HUDEP-2 (cell line): Measurements from ENCODE around the gene RERGL.
"Not testable (repeated sequence)": the region's sequence is repeated elsewhere in the genome, so short reads cannot be mapped to it uniquely, and the experiment has no call there.

Experiments used
- DNase-seq, 76 experiments: peaks; one replicate each; lab custom pipeline; 2025; ENCODE audit not compliant: unreplicated experiment in 76 of 76; lab: John Stamatoyannopoulos, UW

The RERGL gene, protein sequence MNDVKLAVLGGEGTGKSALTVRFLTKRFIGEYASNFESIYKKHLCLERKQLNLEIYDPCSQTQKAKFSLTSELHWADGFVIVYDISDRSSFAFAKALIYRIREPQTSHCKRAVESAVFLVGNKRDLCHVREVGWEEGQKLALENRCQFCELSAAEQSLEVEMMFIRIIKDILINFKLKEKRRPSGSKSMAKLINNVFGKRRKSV

DNA sequence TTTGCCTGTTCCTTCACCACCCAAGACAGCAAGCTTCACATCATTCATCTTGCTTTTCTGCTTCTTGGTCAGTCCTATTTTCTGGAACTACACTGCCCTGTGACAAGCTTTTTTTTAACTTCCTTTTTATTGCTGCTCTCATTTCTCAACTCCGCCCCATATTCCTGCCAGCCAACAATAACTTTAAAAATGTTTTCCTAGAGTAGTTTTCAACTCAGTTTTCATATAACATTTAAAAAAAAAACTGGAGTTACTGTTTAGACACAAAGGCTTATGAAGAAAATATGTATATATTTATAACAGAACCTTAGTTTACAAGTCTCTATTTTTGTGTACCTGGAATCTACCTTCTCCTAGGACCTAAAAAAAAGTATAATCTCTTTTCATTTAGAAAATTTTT is at the start of gene RERGL:
Gene RERGL, minus strand, starts transcription at position 101 of the 400 bp plus-strand sequence. Its CDS starts 53 bp downstream, at position 48.
- DNase-seq: no peak

DNA sequence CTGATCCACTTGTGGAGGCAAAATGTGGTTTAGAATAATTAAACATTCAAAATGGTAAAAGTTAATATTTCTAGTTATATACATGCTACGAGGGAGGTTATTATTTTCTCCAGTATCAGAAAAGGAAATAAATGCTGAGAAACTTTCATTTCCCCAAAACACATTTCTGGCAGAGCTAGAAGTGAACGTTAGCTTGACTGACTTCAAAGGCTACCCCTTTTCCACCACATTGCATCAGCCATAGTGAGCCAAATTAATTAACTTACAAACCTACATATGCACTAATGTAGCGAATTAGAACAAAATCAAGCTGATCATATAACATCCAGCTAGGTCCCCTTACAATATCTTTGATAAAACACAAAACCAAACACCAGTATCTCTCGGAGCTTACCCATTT is 49.3 kb upstream of the RERGL start:
- no peak for DNase-seq

DNA sequence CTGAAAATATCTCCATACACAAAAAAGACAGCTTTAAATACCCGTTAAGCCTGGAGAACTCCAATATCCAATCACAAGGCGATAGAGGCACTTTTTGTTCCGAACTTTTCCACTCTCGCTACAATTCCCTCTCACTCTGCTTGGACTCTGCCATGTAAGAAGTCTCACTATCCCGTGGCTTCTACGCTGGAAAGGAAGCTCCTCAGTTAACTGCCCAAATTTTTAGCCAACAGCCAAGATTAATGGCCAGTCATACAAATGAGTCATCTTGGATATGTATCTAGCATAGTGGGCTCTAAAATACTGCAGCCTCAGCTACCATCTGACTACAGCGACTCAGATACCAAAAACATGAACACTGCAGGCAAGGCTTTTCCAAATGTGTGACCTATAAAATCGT is 45.5 kb upstream of the RERGL start:
- DNase-seq: no peak

DNA sequence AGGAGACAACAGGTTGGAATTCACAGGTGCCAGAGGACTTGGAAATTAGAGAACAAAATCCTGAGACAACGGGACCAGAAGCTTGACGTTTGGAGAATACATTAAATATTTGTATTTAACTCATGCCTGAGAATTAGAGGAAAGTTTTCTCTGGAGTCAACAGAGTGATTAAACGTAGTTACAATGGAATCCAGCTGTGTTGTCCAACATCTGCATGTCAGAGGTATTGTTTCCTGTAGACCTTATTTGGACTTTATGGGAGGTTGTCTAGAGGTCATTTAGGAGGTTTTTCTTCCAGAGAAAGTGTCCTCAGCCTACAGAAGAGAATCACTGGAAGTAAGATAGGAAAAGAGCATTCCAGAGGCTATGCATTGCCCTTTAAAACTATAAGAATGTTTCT is 45.1 kb upstream of the RERGL start:
- no peak for DNase-seq

DNA sequence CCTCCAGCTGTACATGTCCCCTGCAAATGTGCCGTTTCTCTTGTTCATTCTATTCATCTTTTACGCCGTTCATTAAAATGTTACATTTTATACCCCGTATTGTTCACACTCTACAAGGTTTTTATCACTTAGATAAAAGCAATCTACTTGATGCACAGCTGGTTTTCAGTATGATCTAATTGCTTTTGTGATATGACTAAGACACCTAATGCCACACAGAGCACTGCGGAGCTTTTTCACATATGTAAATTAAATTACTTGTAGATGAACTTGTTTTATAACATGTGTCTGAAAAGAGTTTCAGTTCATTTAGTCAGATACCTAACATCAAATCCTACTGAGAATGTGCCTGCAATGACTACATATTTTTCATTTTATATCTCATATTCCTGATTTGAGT is 40.9 kb upstream of the RERGL start:
- no peak for DNase-seq

DNA sequence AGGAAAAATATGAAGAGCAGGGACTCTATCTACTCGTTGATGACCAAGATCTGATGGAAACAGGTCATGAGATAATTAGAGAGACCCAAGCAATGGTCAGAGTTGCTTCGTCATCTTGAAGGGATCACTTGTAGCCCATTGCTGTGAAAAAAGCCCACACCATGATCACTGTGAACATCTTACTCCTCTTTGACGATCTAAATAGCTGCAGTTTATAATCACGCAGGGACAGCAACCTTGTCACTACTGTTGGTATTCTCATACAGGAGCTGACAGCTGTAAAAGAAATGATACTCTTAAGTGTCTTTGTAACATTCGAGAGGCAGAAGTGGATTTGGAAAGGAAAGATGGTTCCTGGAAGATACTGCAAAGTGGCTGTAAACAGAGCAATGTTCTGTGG is 33.7 kb upstream of the RERGL start:
- DNase-seq: no peak

DNA sequence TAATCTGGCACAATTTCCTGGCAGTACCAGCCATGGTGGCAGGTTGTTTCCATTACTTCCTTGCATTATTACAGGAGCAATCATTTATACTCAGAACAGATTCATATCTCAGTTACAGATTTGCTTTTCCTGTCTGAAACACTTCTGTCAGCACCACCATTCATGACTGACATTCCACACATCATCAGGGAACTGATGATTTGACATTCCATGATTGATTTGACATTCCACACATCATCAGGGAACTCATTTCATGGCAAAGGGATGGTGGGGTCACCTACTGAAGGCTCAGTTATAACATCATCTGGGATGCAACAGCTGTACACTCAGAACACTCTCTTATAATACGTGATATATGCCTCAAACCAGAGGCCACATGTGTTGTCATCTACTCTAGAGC is 30.9 kb upstream of the RERGL start:
- no peak for DNase-seq

DNA sequence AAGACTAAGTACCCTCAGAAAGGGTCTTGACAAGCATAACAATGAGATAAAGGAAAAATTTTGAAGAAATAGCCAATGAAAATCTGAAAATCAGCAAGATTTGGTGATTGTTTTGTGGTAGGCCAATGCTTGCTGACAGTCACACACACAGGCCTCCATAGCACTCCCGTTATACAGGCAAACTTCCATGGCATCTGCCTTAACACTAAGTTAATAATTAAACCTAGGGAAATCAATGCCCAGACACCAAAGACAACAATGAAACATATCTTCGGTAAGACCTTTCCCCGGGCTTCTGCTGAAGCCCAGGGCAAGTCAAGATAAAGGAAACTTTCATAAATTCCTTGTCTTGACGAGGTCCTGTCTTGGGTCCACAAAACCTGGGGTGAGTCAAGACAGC is 18.6 kb upstream of the RERGL start:
- no peak for DNase-seq

DNA sequence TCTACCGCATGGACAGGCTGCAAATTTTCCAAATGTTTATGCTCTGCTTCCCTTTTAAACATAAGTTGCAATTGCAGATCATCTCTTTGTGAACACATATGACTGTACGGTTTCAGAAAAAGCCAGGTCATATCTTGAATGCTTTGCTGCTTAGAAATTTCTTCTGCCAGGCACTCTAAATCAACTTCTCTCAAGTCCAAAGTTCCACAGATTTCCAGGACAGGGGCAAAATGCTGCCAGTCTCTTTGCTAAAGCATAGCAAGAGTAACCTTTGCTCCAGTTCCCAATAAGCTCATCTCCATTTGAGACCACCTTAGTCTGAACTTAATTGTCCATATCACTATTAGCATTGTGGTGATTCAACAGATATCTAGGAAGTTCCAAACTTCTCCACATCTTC is 13.6 kb upstream of the RERGL start:
- no peak for DNase-seq

DNA sequence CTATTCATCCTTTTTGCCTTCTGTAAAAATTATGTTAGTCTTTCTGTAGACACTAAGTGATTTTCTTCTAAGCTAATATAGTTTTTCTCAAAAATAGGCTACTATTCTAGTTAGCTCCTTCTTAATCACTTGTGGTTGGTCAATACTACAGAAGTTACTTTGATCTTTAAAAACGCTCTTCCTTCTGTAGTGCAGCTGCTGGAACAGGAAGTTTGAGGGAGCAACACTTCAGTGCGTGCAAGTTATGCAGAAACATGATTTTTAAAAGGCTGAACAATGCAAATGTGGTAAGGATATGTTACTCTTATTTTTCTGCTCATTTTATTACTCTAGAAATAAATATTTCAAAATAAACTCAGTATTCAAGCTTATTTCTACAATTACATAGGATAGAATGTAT is 11.1 kb upstream of the RERGL start:
- DNase-seq: no peak

DNA sequence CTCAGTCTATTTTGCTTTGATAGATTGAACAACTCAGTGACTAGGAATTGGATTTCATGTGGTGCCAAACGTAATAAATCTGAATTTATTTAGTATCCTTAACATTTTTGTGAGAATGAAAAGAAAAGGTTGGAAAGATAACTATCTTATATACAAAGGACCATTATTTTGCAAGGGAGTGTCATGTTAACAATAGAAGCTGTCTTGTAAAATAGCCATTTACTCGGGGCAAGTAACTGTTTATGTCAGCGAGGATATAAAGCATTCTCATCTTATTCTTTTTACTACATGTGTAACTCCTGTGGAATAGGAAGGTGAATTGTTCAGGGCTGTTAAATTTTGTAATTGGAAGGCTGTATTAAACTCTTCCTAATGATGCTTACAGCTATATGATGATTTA is 5.9 kb downstream of the RERGL start:
- DNase-seq: no peak

DNA sequence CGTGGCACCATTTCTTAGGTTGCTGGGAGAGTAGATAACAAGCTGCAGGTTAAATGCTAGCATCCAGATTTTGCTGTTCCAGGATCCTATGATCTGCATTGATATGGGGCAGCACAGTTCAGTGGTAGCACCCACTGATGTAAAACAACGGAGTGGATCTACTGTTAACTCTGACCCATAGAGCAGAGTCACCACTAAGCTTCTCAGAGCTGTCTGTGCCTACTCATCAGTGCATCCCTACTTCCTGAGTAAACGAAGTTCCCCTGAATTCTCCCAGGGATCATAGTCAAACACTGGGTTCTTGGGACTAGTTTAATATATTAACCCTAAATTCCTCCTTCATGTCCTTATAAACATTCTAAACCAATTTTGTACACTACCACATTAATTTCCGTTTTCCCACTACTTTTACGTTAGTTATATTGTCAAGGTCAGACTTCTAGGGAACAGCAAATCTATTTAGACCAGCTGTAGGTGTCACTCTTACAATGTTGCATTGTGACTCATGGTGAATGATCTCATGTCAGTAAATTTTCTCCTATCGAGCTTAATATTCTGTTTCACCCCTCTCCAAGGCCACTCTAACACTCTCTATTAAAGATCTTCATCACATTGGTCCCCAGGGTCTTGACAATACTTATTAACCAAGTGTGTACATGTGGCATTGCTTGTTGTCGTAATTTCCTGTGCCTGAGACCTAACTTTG is 10.3 kb downstream of the RERGL start:
- no peak for DNase-seq

DNA sequence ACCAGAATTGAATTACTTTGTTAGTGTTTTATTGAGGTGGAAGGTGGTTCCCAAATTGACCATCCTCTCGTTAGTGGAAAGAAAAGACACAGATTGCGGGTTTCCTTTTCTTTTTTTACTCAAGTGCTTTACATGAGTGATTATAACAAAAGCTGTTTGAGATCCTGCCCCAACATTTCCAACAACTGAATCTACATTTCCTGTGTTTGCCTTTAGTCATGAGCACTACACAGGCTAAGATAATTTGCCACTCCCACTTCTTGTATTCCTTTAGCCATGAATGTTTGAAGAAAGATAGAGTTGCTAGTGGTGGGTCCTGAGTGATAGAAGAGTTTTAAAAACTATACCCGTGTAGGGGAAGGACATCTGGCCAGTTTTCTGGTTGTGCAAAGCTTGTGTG is 16.0 kb downstream of the RERGL start:
- DNase-seq: no peak

DNA sequence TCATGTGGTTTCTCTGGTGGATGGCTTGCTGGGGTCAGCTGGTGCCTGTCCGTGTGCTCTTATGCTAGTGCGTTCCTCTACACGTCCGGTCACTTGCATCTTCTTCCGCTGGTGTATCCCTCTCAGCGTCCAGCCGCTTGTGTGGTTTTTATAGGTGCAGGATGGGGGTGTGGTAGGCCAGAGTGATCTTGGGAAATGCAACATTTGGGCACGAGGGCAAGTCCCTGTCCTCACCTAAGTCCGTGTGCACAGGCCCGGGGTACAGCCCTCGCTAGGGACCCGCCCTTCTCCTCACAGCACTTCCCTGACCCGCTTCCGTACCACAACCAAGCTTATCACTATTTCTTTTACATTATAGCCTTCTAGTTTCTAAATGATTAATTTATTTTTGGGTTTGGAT is 17.3 kb downstream of the RERGL start:
- DNase-seq: no peak

DNA sequence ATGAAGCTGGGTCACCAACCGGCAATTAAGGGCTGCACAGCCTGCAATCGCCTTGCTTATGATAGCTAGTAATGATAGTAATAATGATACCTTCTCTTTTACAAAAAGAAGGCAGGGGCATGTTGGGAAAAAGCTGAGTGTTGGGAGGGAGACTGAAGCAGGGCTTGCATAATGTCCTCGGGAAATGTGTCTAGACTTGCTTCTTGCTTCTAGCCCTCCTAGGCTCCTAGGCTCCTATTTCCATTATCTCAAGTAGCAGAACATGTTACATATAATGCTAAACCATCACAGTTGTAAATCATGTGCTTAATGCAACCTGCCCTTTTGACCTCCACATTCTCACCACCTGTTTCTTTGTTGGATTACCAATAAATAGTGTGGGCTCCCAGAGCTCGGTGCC is 18.7 kb downstream of the RERGL start:
- DNase-seq: no peak

DNA sequence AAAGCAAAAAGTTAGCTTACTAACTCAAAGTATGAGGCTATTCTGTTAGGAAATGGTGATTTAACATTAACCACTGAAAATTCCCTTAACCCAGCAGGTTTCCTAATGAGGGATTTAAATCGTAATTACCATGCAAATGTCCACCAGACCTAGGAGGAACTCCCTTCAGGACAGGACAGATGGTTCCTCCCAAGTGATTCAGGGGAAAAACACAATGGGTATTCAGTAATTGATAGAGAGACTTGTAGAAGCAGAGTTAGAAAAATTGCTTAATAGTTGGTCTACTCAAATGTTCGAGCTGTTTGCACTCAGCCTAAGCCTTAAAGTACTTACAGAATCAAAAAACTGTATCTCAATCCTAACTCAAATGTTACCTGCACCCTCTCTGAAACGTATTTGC is 21.6 kb downstream of the RERGL start:
- no peak for DNase-seq

DNA sequence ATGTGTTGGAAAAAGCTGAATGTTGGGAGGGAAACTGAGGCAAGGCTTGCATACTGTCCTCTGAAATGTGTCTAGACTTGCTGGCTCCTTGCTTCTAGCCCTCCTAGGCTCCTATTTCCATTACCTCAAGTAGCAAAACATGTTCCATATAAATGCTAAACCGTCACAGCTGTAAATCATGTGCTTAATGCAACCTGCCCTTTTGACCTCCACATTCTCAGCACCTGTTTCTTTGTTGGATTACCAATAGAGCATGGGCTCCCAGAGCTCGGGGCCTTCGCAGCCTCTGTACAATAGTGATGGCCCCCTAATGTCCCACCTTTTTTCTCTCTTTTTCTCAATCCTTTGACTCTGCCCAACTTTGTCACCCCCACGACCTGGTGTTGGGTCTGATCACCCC is 23.3 kb downstream of the RERGL start:
- DNase-seq: no peak

DNA sequence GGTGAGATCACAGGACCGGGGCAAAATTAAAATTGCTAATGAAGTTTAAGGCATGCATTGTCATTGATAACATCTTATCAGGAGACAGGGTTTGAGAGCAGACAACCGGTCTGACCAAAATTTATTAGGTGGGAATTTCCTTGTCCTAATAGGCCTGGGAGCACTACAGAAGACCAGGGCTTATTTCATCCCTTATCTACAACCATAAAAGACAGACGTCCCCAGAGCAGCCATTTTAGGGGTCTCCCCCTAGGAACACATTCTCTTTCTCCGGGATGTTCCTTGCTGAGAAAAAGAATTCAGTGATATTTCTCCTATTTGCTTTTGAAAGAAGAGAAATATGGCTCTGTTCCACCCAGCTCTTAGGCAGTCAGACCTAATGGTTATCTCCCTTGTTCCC is 27.1 kb downstream of the RERGL start:
- DNase-seq: not testable (repeated sequence)

DNA sequence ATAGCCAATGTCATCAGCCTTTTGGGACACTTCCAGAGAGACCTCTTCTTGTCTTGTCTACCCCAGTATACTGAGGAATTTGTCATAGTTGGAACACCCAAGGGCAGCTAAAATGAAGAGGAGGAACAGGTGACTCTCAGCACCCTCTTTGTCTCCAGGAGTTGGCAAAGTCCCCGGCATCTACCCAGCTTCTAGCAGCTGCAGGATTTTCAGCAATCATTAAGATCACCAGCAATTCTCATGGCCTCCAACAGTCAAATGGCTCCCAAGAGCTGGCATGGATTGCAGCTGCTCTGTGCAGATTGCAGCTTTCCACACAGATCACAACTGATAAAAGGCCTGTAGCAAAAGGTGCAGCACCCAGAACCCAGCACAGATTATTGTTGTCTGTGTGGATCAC is 32.9 kb downstream of the RERGL start:
- no peak for DNase-seq

DNA sequence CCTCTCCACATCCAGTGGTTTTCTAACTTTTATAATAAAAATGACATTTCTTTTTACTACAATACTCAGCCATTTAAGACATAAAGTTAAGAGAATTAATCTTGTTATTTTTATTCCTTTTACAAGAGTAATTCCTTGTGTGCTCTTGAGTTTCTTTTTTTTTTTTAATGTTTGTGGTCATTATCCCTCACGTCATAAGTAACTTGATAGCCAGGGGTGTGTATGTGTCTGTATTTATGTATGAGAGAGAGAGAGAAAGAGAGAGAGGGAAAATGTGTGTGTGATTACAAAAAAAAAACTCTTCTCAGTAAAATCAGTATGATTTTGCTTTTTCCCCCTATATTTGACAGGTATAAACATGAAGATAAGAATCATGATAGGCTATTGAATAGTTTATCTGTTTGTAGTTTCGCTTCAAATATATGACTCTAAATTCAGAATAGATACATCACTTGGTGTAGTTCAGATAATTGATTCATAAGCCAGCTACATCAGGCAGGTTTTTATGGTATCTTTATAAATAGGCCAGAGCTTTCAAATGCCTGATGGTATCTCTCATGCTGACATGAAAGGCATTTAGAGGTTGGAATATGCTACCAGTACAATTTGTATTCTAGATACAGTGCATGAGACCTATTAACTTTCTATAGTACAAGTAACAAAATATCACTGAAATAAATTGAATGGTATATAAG is 34.9 kb downstream of the RERGL start:
- no peak for DNase-seq

DNA sequence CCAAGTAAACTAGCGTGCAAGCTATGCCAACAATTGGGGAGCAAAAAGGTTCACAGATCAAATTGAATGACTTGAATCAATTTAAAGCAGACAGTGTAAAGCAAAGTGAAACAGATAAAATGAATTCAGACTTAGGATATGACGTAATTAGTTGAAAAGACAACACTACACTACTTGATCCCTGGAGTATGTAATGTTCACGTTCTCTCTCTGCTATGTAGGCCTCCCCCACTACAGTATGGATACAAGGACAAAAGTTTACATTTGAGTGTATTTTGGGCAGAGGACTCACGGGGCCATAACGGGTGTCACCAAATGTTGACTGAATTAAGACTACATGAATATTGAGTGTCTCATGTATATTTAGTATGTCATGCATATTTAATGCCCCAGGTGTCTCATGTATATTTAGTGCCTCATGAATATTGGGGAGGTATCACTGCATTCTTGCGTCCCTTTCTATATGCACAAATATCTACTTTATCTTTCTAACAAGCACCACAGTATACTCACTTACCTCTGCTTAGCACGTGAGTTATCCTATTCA is 44.5 kb downstream of the RERGL start:
- no peak for DNase-seq
